ENCODE data around the gene ZNF618. TPM values are rescaled to one million over a fixed set of nuclear protein-coding genes. Genes with fewer than 3 reads are reported as not detected.

The ZNF618 gene
- total RNA-seq, 2 donors from 2014 or later, result 1.4 to 3.0 TPM

- no peaks in the 10 kb centered on the region for H3K36me3 ChIP-seq
- H3K4me3 ChIP-seq, result no peak overlapping the region
- H3K27me3 ChIP-seq, result no peaks in the 10 kb centered on the region
- DNase-seq (ENCODE audit: low spot score), result no peak
- no peak overlapping the region for H3K27ac ChIP-seq
- H3K9me3 ChIP-seq, result no peaks in the 10 kb centered on the region
- TF ChIP-seq, protein P1, sequence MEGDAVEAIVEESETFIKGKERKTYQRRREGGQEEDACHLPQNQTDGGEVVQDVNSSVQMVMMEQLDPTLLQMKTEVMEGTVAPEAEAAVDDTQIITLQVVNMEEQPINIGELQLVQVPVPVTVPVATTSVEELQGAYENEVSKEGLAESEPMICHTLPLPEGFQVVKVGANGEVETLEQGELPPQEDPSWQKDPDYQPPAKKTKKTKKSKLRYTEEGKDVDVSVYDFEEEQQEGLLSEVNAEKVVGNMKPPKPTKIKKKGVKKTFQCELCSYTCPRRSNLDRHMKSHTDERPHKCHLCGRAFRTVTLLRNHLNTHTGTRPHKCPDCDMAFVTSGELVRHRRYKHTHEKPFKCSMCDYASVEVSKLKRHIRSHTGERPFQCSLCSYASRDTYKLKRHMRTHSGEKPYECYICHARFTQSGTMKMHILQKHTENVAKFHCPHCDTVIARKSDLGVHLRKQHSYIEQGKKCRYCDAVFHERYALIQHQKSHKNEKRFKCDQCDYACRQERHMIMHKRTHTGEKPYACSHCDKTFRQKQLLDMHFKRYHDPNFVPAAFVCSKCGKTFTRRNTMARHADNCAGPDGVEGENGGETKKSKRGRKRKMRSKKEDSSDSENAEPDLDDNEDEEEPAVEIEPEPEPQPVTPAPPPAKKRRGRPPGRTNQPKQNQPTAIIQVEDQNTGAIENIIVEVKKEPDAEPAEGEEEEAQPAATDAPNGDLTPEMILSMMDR (IDR thresholded peaks at IDR 0.05), result no peak
- peaks cover 0 to 26% of the 10 kb centered on the region in 2 donors for H3K4me1 ChIP-seq
Measured at GRCh38 chr9:113882636-113883164, 6.6 kb downstream of the ZNF618 start.

DNA sequence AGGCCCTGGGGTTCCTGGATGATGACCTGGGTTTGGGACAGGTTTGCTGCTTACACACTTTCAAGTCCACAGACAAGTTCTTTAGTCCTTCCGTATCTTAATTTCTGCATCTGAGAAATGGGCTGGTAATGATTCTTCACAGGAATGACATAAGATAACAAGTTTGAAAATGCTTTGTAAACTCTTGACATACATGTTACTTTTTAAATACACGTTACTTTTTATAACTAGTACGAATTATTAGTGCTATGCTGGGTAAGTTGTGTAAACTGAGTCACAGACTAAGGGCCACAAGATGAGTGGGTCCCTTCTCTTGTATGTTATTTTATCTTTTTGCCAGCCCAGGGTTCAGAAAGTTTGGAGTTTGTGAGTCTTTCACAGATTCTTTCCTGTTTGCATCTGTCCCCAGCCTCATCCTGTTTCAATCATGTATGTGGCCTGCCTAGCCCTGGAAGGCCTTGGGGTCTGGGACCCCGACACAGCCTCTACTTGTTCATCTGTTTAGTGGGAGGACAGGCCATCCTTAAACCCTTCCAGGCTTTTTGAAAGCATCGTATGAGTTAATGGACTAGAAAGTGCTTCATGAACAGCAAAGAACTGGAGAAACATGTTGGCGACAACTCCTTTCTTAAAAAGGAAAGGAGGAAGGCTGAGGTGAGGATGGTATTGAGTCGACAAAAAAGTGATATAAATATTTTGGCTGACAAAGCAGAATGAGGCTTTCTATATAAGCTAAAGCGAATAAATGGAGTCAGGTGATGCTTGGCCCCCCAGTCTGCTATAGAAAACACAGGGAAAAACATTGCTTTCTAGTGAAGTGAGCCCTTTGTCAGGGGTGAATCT, 9.3 kb downstream of the ZNF618 start:
- Histone ChIP-seq H3K36me3 (no peaks in the 10 kb centered on the region), H3K4me3 (peak overlapping the region in 1 of 2 donors; percentile 29), H3K4me1 (peaks cover 0 to 19% of the 10 kb centered on the region in 2 donors), H3K9me3 (peaks cover 0 to 4% of the 10 kb centered on the region in 2 donors), H3K27me3 (no peaks in the 10 kb centered on the region), H3K27ac (peak overlapping the region in 1 of 2 donors; percentile 40)
- no peak for DNase-seq (ENCODE audit: low spot score)
- TF ChIP-seq, protein P1 (IDR thresholded peaks at IDR 0.05), result no peak

- Histone ChIP-seq H3K4me1 (peaks cover 0 to 19% of the 10 kb centered on the region in 2 donors), H3K36me3 (no peaks in the 10 kb centered on the region), H3K27me3 (no peaks in the 10 kb centered on the region), H3K9me3 (peaks cover 0 to 10% of the 10 kb centered on the region in 2 donors), H3K4me3 (peak overlapping the region; percentile 1 to 29), H3K27ac (peak overlapping the region in 1 of 2 donors; percentile 40)
- DNase-seq (ENCODE audit: low spot score), result no peak
- TF ChIP-seq, protein P1 (IDR thresholded peaks at IDR 0.05), result no peak
Measured at GRCh38 chr9:113886026-113886369, 9.9 kb downstream of the ZNF618 start.

- TF ChIP-seq, protein P1 (IDR thresholded peaks at IDR 0.05), result no peak
Measured at GRCh38 chr9:113886466-113886865, 10.4 kb downstream of the ZNF618 start.

DNA sequence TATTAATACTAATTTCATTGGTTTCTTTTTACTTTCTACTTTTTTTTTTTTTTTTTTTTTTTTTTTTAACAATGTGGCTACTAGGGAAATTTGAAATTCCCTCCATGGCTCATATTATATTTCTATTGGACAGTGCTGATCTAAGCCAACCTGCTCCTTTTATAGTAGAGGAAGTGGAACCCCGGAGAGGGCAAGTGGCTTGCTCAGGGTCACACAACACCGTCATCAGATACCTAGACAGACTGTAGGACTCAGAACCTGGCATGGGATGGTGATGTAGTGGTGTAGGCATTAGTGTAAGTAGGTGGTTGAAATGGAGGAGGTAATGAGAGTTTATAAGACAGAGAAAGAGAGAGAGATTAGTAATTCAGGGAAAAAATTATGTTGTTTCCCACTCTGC, 10.8 kb downstream of the ZNF618 start:
- Histone ChIP-seq H3K36me3 (no peaks in the 10 kb centered on the region), H3K4me3 (no peak overlapping the region), H3K27me3 (no peaks in the 10 kb centered on the region), H3K27ac (no peak overlapping the region), H3K4me1 (peaks cover 0 to 19% of the 10 kb centered on the region in 2 donors), H3K9me3 (peaks cover 0 to 14% of the 10 kb centered on the region in 2 donors)
- TF ChIP-seq, protein P1 (IDR thresholded peaks at IDR 0.05), result no peak
- no peak for DNase-seq (ENCODE audit: low spot score)

More at GRCh38 chr9:113886466-113886865, 10.4 kb downstream of the ZNF618 start:
- H3K4me1 ChIP-seq, result peaks cover 0 to 19% of the 10 kb centered on the region in 2 donors
- DNase-seq (ENCODE audit: low spot score), result no peak
- H3K4me3 ChIP-seq, result peak overlapping the region; percentile 1 to 29
- no peaks in the 10 kb centered on the region for H3K36me3 ChIP-seq
- no peaks in the 10 kb centered on the region for H3K27me3 ChIP-seq
- H3K27ac ChIP-seq, result peak overlapping the region in 1 of 2 donors; percentile 40
- peaks cover 0 to 14% of the 10 kb centered on the region in 2 donors for H3K9me3 ChIP-seq
